NT2/D1 (cell line): ENCODE data around the gene BACE1-AS.
A peak's percentile ranks its signal among the peaks of the same experiment; 100 is the strongest.

Source experiments
- DNase-seq: peaks from one replicate; pipeline ENCODE4 v3.0.0-alpha.2; 2011; ENCODE audit warnings: low read depth, low spot score
- H3K27me3 ChIP-seq: 2 replicates; pipeline ENCODE4 v1.6.0; 2011; ENCODE audit warnings: mild to moderate bottlenecking; ENCODE audit not compliant: insufficient read length, insufficient read depth
- H3K36me3 ChIP-seq: 2 replicates; pipeline ENCODE4 v1.6.1; 2011; ENCODE audit warnings: mild to moderate bottlenecking, low read length, mixed read lengths; ENCODE audit not compliant: insufficient read depth, insufficient read length
- H3K4me1 ChIP-seq: 2 replicates; pipeline ENCODE4 v1.5.1; 2011; ENCODE audit not compliant: insufficient read depth, insufficient read length
- H3K4me3 ChIP-seq: 2 replicates; pipeline ENCODE4 v1.5.1; 2011; ENCODE audit warnings: low read depth; ENCODE audit not compliant: insufficient read length
- H3K9ac ChIP-seq: 2 replicates; pipeline ENCODE4 v1.6.0; 2011; ENCODE audit warnings: low read depth; ENCODE audit not compliant: insufficient read length
- H3K9me3 ChIP-seq: 2 replicates; pipeline ENCODE4 v1.5.1; 2011; ENCODE audit warnings: mild to moderate bottlenecking, low read length; ENCODE audit not compliant: insufficient read depth
- SUZ12 ChIP-seq: IDR thresholded peaks from 2 replicates; pipeline ENCODE4 v1.6.1; 2011; ENCODE audit not compliant: insufficient read length, insufficient read depth; ENCODE audit errors: extremely low read depth
- YY1 ChIP-seq: IDR thresholded peaks from 2 replicates; pipeline ENCODE4 v1.6.1; 2011; ENCODE audit not compliant: insufficient read length, insufficient read depth
- ZNF274 ChIP-seq: IDR thresholded peaks from 2 replicates; pipeline ENCODE4 v1.6.1; 2011; ENCODE audit warnings: mild to moderate bottlenecking, low read depth, low read length

The BACE1-AS gene

GRCh38 chr11:117303101-117303500 lies 12.0 kb downstream of the BACE1-AS start:
- no peaks in the 10 kb centered on the region for H3K27me3 ChIP-seq
- peaks cover 2% of the 10 kb centered on the region for H3K36me3 ChIP-seq
- TF ChIP-seq ZNF274 = no peak
- H3K4me1 ChIP-seq = peaks cover 5% of the 10 kb centered on the region
- no peak overlapping the region for H3K9ac ChIP-seq
- H3K9me3 ChIP-seq = no peaks in the 10 kb centered on the region
- no peak for DNase-seq
- H3K4me3 ChIP-seq = no peak overlapping the region

- no peak for TF ChIP-seq ZNF274
- no peak for TF ChIP-seq SUZ12
- TF ChIP-seq YY1 = no peak
- peaks cover 5% of the 10 kb centered on the region for H3K4me1 ChIP-seq
Measured at GRCh38 chr11:117303646-117304315, 12.6 kb downstream of the BACE1-AS start.

DNA sequence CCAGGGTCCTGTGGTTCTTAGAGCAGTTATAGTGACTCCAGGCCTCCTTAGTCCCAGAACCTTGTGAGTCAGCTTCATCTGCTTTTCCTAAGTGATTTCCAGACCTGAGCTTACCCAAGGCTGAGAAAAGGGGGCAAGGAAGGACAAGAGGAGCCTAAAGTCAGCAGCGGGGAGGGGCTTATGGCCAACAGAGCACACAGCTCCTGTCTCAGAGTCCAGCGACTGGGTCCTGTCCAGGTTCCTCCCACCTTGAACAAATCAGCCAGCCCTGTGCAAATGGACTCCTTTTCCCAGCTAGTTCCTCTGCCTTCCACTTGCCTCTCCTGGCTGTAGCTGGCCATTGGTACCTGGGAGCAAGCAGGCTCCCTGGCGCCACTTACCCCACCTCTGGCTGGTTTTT lies 14.0 kb downstream of the BACE1-AS start:
- Histone ChIP-seq H3K4me1 (peaks cover 3% of the 10 kb centered on the region), H3K36me3 (peaks cover 2% of the 10 kb centered on the region), H3K9me3 (no peaks in the 10 kb centered on the region), H3K9ac (no peak overlapping the region), H3K27me3 (no peaks in the 10 kb centered on the region), H3K4me3 (no peak overlapping the region)
- no peak for TF ChIP-seq SUZ12
- no peak for TF ChIP-seq ZNF274
- no peak for TF ChIP-seq YY1
- no peak for DNase-seq

More at GRCh38 chr11:117303646-117304315, 12.6 kb downstream of the BACE1-AS start:
- Histone ChIP-seq H3K36me3 (peaks cover 2% of the 10 kb centered on the region), H3K9ac (no peak overlapping the region), H3K9me3 (no peaks in the 10 kb centered on the region), H3K27me3 (no peaks in the 10 kb centered on the region), H3K4me3 (no peak overlapping the region)
- DNase-seq = no peak

DNA sequence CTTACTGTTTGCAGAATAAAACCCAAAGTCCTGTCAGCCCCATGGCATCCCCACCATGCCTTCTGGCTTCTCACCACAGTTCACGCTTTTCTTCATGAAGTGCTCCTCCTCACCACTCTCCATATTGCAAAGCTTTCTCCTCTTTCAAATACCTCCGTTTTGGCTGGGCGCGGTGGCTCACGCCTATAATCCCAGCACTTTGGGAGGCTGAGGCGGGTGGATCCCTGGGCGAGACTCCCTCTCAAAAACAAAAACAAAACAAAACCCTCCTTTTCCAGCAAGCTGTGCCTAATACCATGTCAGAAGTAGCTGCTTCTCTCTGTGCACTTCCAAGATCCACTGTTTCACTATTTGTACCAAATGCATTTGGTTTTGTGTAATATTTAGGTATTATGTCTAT lies 18.2 kb downstream of the BACE1-AS start:
- H3K27me3 ChIP-seq = no peaks in the 10 kb centered on the region
- no peak for DNase-seq
- H3K4me1 ChIP-seq = peaks cover 7% of the 10 kb centered on the region
- H3K9ac ChIP-seq = no peak overlapping the region
- H3K9me3 ChIP-seq = no peaks in the 10 kb centered on the region
- TF ChIP-seq ZNF274 = no peak
- TF ChIP-seq SUZ12 = no peak
- TF ChIP-seq YY1 = no peak
- peaks cover 2% of the 10 kb centered on the region for H3K36me3 ChIP-seq
- no peak overlapping the region for H3K4me3 ChIP-seq

DNA sequence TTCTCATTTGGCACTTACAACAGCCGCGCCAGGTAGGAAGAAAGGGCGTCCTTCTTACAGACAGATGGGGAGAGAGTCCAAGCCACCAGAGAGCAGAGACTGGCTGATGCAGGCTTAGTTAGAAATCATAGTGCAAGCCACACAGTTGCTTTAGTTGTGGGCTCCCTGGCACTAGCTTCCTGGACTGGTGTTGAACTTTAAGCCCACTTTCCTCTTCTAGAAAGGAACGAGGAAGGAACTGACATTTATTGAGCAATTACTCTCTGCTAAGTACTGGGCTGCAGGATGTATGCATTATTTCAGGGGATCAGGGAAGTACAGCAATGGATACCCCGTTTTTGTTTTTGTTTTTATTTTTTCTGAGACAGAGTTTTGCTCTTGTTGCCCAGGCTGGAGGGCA lies 21.9 kb downstream of the BACE1-AS start:
- Histone ChIP-seq H3K27me3 (no peaks in the 10 kb centered on the region), H3K9ac (no peak overlapping the region), H3K36me3 (no peaks in the 10 kb centered on the region), H3K4me3 (no peak overlapping the region), H3K9me3 (no peaks in the 10 kb centered on the region), H3K4me1 (peaks cover 6% of the 10 kb centered on the region)
- no peak for TF ChIP-seq SUZ12
- TF ChIP-seq YY1 = no peak
- no peak for TF ChIP-seq ZNF274
- DNase-seq = no peak

- Histone ChIP-seq H3K9ac (peak overlapping the region; percentile 82), H3K4me3 (peak overlapping the region; percentile 21), H3K4me1 (peaks cover 6% of the 10 kb centered on the region), H3K9me3 (no peaks in the 10 kb centered on the region), H3K36me3 (no peaks in the 10 kb centered on the region), H3K27me3 (no peaks in the 10 kb centered on the region)
- DNase-seq = no peak
- TF ChIP-seq ZNF274 (no peak), YY1 (no peak), SUZ12 (no peak)
Measured at GRCh38 chr11:117313828-117314768, 23.0 kb downstream of the BACE1-AS start.

DNA sequence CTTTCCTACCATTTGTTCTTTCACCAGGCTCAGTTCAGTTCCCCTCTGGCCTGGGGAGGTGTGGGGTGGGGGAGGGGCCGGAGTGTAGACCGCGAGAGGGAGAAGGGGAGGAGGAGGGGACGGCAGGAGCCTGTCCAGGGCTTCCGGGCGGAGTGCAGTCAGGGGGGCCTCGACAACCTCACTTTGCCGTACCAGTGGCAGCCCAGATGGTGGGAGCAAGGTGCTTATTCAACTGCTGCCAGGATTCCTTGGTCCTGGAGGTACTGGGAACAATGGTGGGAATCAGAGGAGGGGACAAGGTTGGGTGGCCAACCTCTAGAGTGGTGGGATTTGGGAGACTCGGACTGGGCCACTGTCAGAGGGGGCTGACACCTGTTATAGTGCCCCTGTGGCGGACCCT lies 23.7 kb downstream of the BACE1-AS start:
- no peak for DNase-seq
- Histone ChIP-seq H3K4me3 (peak overlapping the region; percentile 58), H3K9me3 (no peaks in the 10 kb centered on the region), H3K27me3 (no peaks in the 10 kb centered on the region), H3K9ac (peak overlapping the region; percentile 82), H3K36me3 (no peaks in the 10 kb centered on the region), H3K4me1 (peaks cover 6% of the 10 kb centered on the region)
- TF ChIP-seq ZNF274 (no peak), YY1 (no peak), SUZ12 (no peak)
